Skin of body (tissue), 2 donors: ENCODE data around the gene PROSER2. TPM values are rescaled to one million over a fixed set of nuclear protein-coding genes. Genes with fewer than 3 reads are reported as not detected.

Experiments
- DNase-seq: peaks from one replicate; lab custom pipeline; 2025; lab: John Stamatoyannopoulos, UW
- total RNA-seq: library from RNA; depleted of rRNA; stranded (reverse); fragments of >200 nt; gene quantifications from one replicate; pipeline ENCODE4 v1.2.3, GENCODE V29; 2014

PROSER2 gene
- total RNA-seq, 1 donor from 2014 or later, result 4.9 TPM

DNA sequence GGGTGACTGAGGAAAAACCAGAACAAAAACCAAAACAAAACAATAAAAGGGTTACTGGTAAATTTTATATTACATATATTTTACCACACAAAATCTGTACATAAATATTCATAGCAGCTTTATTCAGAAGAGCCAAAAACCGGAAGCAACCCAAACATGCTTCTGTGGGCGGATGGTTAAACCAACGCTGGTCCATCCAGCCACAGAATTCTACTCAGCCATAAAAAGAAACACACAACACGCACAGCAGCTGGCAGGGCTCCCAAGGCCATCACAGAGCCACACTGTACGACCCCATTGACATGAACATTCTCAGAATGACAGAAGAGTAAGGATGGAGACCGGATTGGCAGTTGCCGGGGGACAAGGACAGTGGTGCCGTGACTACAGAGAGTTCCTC, 83.6 kb downstream of the PROSER2 start:
- no peak for DNase-seq

DNA sequence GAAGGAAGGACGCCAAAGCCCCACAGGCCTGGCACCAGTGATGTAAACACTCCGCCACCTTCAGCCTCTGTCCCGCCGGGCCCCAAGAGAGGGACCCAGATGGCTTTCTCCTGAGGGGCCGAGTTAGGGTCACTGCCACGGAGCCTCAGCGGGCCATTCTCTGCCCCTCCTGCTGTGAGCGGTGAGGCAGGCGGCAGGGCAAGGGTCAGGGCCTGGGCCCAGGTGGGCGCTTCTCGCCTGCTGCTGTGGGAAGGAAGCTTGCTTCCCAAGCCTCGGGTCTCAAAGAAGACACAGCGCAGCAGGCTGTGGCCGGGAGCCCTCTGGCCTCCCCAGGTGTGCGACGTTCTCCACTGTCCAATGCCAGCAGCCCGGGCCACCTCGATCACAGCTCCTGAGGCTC, 84.8 kb downstream of the PROSER2 start:
- no peak for DNase-seq

DNA sequence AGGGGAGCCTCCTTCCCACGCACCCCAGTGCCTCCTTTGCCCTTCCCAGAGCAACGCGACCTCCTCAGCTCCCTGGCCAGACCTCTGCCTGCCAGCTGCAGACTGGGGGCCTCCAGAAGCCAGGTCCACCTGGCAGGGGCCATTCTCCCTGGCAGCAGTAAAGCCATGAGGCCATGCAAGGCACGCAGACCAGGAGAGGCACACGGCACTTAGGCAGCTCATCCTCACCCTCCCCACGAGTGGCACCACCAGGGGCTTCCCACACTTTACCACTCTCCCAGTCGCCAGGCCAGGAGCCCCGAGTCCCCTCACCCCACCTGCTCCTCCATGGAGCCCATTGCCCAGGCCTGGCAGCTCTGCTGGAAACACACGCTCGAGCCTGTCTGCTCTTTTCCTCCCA, 85.4 kb downstream of the PROSER2 start:
- DNase-seq, result no peak

DNA sequence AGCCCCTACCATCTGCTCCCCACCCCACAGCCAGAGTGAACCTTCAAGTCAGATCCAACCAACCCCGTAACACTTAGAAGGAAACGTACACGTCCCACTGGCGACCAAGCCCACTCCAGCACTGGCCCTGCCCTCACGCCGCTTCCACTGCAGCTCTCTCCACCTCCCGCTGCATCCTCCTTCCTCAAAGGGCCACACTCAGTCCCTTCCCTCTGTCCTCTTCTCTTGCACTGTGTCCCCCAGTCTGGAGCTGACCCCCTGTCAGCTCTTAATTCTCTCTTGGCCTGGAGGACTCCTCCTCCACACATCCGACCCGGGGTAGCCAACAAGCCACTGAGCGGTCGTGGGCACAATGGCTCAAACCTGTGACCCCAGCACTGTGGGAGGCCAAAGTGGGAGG, 85.8 kb downstream of the PROSER2 start:
- DNase-seq, result no peak

DNA sequence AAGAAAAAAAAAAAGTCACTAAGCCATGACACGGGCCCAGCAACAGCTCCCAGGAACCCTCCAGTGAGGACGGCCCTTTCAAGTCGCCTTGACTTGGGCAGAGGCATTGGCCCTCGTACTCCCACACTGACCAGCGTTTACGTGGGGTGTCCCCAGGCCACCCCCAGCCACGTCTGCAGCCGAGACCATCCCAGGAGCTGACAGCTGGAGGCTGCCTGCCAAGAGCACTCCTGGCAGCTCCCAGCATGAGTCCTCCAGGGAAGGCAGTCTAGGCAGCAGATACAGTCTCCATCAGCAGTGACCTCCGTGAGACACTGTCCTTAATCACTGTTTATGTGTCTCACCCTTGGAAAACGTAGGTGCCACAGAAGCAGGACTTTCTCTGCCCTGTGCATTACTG, 86.5 kb downstream of the PROSER2 start:
- no peak for DNase-seq

DNA sequence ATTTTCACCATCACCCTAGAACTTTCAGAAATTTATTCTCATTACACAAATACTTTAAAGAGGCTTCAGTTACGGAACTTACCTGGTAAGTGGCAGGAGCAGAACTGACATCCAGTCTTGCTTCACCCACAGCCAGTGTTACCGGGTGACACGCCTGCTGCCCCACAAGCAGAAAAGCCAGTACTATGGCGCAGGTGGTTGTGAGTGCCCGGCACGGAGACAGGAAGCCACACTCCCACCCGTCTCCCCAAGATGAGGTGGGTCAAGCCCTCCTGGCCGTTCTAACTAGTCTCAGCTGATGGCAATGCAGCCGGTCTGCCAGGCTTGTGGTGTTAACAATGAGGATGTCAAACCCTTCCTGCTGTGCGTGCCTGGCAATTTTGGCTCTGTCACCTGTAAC, 86.9 kb downstream of the PROSER2 start:
- no peak for DNase-seq

DNA sequence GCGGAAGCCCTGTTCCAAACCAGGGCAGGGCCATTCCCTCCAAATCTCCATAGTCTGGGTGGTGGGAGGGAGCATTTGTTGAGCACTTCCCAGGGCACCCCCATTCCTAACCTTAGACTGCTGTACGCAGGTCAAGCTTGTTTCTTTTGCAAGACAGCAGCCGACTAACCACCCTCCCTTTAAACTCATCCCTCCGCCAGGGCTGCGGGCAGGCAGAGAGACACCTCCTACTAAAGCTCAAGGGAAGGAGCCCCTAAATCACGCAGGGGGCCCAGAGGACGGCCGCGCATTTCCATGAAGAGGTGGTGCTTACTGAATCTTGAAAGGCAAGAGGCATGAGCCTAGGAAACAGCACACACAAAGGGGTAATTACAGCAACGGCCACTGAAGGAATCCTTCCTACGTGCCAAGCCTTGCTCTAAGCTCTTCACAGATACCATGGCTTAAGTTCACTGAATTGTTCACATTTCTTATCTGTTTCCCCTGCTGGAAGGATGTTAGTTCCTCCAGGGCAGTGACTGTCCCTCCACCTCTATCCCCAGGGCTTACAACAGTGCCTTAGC, 90.0 kb downstream of the PROSER2 start:
- DNase-seq, result no peak

DNA sequence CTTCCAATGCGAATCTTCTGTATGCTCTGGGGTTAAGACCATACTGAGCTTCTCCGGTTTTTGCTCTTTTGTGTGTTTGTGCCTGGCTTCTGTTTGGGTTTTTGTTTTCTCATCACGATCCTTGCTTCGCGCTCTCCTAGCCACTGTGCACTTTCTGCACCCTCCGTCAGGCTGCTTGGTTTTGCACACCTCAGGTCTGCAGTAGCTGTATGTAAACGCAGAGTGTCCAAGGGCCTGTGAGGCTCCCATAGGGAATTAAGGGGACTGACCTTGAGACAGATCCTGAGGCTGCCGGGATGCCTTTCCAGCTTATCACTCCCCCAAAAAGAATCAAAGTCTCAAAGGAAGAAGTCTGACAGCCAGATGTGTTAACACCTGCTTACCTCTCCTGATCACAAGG, 95.2 kb downstream of the PROSER2 start:
- no peak for DNase-seq

DNA sequence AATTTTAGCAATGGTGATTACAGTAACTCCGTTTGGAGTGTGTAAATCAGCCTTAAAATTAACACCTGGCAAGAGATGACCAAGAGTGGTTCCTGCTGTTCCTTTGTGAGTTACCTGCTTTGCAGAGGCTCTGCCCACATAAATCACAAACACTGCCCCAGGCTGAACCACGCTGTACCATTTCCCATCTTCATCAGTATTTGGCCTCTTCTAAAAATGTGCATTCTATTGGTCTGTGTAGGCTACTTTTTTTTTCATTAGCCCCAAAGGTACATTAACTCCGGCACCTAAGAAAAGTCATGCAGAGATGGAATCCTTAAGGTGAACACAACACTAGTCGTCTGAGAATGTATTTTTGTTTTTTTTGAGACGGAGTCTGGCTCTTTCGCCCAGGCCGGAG, 96.1 kb downstream of the PROSER2 start:
- no peak for DNase-seq

Other genes starting within 250 kb of the PROSER2 start
- 23.6 TPM for gene USP6NL, start 211.7 kb upstream of the PROSER2 start, total RNA-seq
- gene ECHDC3, start 81.0 kb upstream of the PROSER2 start, total RNA-seq, result 17.0 TPM
- 24.7 TPM for gene UPF2, start 219.5 kb downstream of the PROSER2 start, total RNA-seq
- 19.5 TPM for gene DHTKD1, start 245.6 kb downstream of the PROSER2 start, total RNA-seq